GM21515 (cell line): Measurements from ENCODE around the gene UBE2L6.

ENCODE experiments used
- ATAC-seq: cut with Tn5 transposase; IDR thresholded peaks from one replicate; pipeline ENCODE4 v1.9.1; 2021; ENCODE audit not compliant: unreplicated experiment

UBE2L6 gene

GRCh38 chr11:57530596-57531507 is 36.6 kb downstream of the UBE2L6 start, which contains the start of gene TIMM10:
TSS of gene TIMM10 (minus strand) at chr11:57530754. CDS start at chr11:57530189, 565 bp downstream.
- ATAC-seq: peak; percentile 99

- ATAC-seq: no peak
These were observed 37.3 kb downstream of the UBE2L6 start for GRCh38 chr11:57530215-57530595.

- ATAC-seq: no peak
These were observed 38.5 kb downstream of the UBE2L6 start for GRCh38 chr11:57529012-57529411.

- ATAC-seq: no peak
These were observed 40.3 kb downstream of the UBE2L6 start for GRCh38 chr11:57527056-57527631.

GRCh38 chr11:57523419-57523818 is 44.1 kb downstream of the UBE2L6 start:
- ATAC-seq: no peak

- ATAC-seq: no peak
These were observed 46.4 kb downstream of the UBE2L6 start for GRCh38 chr11:57521116-57521515.

GRCh38 chr11:57516061-57516443 is 51.4 kb downstream of the UBE2L6 start:
- ATAC-seq: no peak

- peak; percentile 43 for ATAC-seq
These were observed 52.0 kb downstream of the UBE2L6 start, which contains the start of gene SLC43A1 for GRCh38 chr11:57515332-57516060. TSS of gene SLC43A1 (minus strand) at chr11:57515702. CDS start at chr11:57514111, 1,591 bp downstream.

GRCh38 chr11:57514538-57515331 is 52.7 kb downstream of the UBE2L6 start:
- ATAC-seq: peak; percentile 51

- ATAC-seq: peak; percentile 32
These were observed 53.4 kb downstream of the UBE2L6 start for GRCh38 chr11:57513911-57514537.

GRCh38 chr11:57513452-57513795 is 54.0 kb downstream of the UBE2L6 start:
- no peak for ATAC-seq

- ATAC-seq: no peak
These were observed 54.6 kb downstream of the UBE2L6 start for GRCh38 chr11:57512646-57513451.

GRCh38 chr11:57511741-57512430 is 55.6 kb downstream of the UBE2L6 start:
- no peak for ATAC-seq

- ATAC-seq: no peak
These were observed 58.9 kb downstream of the UBE2L6 start for GRCh38 chr11:57508341-57509170.

- no peak for ATAC-seq
These were observed 61.0 kb downstream of the UBE2L6 start for GRCh38 chr11:57506522-57506921.

GRCh38 chr11:57504511-57504910 is 63.0 kb downstream of the UBE2L6 start:
- no peak for ATAC-seq

GRCh38 chr11:57502870-57503269 is 64.6 kb downstream of the UBE2L6 start:
- no peak for ATAC-seq

GRCh38 chr11:57502376-57502775 is 65.1 kb downstream of the UBE2L6 start:
- ATAC-seq: no peak
